ENCODE measurements around the gene KCTD11. TPM values are rescaled to one million over a fixed set of nuclear protein-coding genes. Genes with fewer than 3 reads are reported as not detected.

The KCTD11 gene
- total and polyA plus RNA-seq, 2 donors (not counting 1 experiment from before 2014, with no cell fraction given): 4.3 to 13.4 TPM

GRCh38 chr17:7348478-7349242, 3.3 kb upstream of the KCTD11 start:
- no peak overlapping the region for H3K9ac ChIP-seq (ENCODE audit: low read length)
- peaks cover 30% of the 10 kb centered on the region for H3K79me2 ChIP-seq (ENCODE audit: control insufficient read depth, insufficient read depth, low read length)
- 95% methylated on average over 16 of the region's 19 CpGs for WGBS (ENCODE audit: insufficient coverage)
- H3K4me3 ChIP-seq (ENCODE audit: control extremely low read depth in 1 of 5, extremely low read depth in 1 of 5, insufficient read depth in 1 of 5, low read depth in 2 of 5, low read length in 4 of 5): no peak overlapping the region
- H3K27me3 ChIP-seq (replicated peaks in 1 of 4; ENCODE audit: control extremely low read depth in 1 of 4, control insufficient read depth in 3 of 4, insufficient read depth in 4 of 4, low read length in 3 of 4): no peaks in the 10 kb centered on the region
- Mint-ChIP-seq H3K9me3 (ENCODE audit: insufficient read depth) (no peaks in the 10 kb centered on the region), H3K27ac (peak overlapping the region; percentile 54), H3K4me3 (no peak overlapping the region), H3K4me1 (peaks cover 26% of the 10 kb centered on the region), H3K27me3 (no peaks in the 10 kb centered on the region)
- H3K36me3 ChIP-seq (replicated peaks in 1 of 2; ENCODE audit: control extremely low read depth in 1 of 2, control insufficient read depth in 1 of 2, extremely low read depth in 1 of 2, insufficient read depth in 2 of 2, low read length in 1 of 2): peaks cover 8 to 53% of the 10 kb centered on the region in 2 experiments
- no peak for TF ChIP-seq CTCF (IDR thresholded peaks at IDR 0.05)
- no peak for TF ChIP-seq EZH2 (IDR thresholded peaks at IDR 0.05; ENCODE audit: borderline replicate concordance, insufficient read depth, low read depth, low read length, poor library complexity, severe bottlenecking)
- intact Hi-C loops (cut with micrococcal nuclease): no loop called here
- H4K20me1 ChIP-seq (ENCODE audit: control insufficient read depth, insufficient read depth, low read length, poor library complexity, severe bottlenecking): peaks cover 40% of the 10 kb centered on the region
- H3K4me2 ChIP-seq (replicated peaks; ENCODE audit: low read depth, low read length, poor library complexity, severe bottlenecking): no peak overlapping the region
- ATAC-seq (ENCODE audit: low read depth) (no peak), DNase-seq (peak; percentile 10)
- H3K9me3 ChIP-seq (ENCODE audit: control extremely low read depth in 1 of 3, control insufficient read depth in 2 of 3, insufficient read depth in 1 of 3, low read length in 2 of 3): no peaks in the 10 kb centered on the region
- no peak overlapping the region for H2AFZ ChIP-seq (ENCODE audit: insufficient read depth, low read depth, low read length, poor library complexity, severe bottlenecking)
- CTCF ChIA-PET: interaction anchor here (0.8 to 2.1 kb wide), 7 partner anchors 12 to 303 kb away, joined by 3 to 10 read pairs (median 4); partner anchors contain the start of gene ACAP1
- POLR2A ChIA-PET: interaction anchor here (0.5 to 3.0 kb wide), 5 partner anchors 12 to 177 kb away, joined by 4 to 17 read pairs (median 5); partner anchors contain the start of genes ACAP1, NEURL4 and TMEM256
- H3K27ac ChIP-seq (ENCODE audit: low read length in 2 of 2): peak overlapping the region in 1 of 2 donors; percentile 15
- H3K4me1 ChIP-seq (ENCODE audit: control insufficient read depth in 2 of 2, insufficient read depth in 2 of 2, low read length in 2 of 2): peaks cover 14 to 27% of the 10 kb centered on the region in 2 donors

- Histone ChIP-seq H3K4me3 (ENCODE audit: control extremely low read depth in 1 of 5, extremely low read depth in 1 of 5, insufficient read depth in 1 of 5, low read depth in 2 of 5, low read length in 4 of 5) (peak overlapping the region; percentile 35 to 92 (median 84)), H2AFZ (ENCODE audit: insufficient read depth, low read depth, low read length, poor library complexity, severe bottlenecking) (peak overlapping the region; percentile 88), H4K20me1 (ENCODE audit: control insufficient read depth, insufficient read depth, low read length, poor library complexity, severe bottlenecking) (peaks cover 17% of the 10 kb centered on the region), H3K9me3 (ENCODE audit: control extremely low read depth in 1 of 3, control insufficient read depth in 2 of 3, insufficient read depth in 1 of 3, low read length in 2 of 3) (no peaks in the 10 kb centered on the region), H3K9ac (ENCODE audit: low read length) (peak overlapping the region; percentile 86), H3K36me3 (replicated peaks in 1 of 2; ENCODE audit: control extremely low read depth in 1 of 2, control insufficient read depth in 1 of 2, extremely low read depth in 1 of 2, insufficient read depth in 2 of 2, low read length in 1 of 2) (peaks cover 2 to 16% of the 10 kb centered on the region in 2 experiments), H3K4me2 (replicated peaks; ENCODE audit: low read depth, low read length, poor library complexity, severe bottlenecking) (peak overlapping the region; percentile 97), H3K27ac (ENCODE audit: low read length in 2 of 2) (peak overlapping the region; percentile 63 to 90), H3K79me2 (ENCODE audit: control insufficient read depth, insufficient read depth, low read length) (peaks cover 14% of the 10 kb centered on the region), H3K27me3 (replicated peaks in 1 of 4; ENCODE audit: control extremely low read depth in 1 of 4, control insufficient read depth in 3 of 4, insufficient read depth in 4 of 4, low read length in 3 of 4) (no peaks in the 10 kb centered on the region), H3K4me1 (ENCODE audit: control insufficient read depth in 2 of 2, insufficient read depth in 2 of 2, low read length in 2 of 2) (peaks cover 14 to 41% of the 10 kb centered on the region in 2 donors)
- peak overlapping the region; percentile 94 for H3K4me3 Mint-ChIP-seq
- DNase-seq (no peak), ATAC-seq (ENCODE audit: low read depth) (no peak)
- H3K27ac Mint-ChIP-seq: peak overlapping the region; percentile 91
- ChIA-PET CTCF (interaction anchor here (0.8 to 4.1 kb wide), 4 partner anchors 16 to 237 kb away, joined by 3 to 31 read pairs (median 13); partner anchors contain the start of genes ACAP1, NEURL4, SENP3 and SOX15), POLR2A (interaction anchor here (0.6 to 2.1 kb wide), 3 partner anchors 9 to 16 kb away, joined by 3 to 7 read pairs (median 6); partner anchors contain the start of gene ACAP1)
- H3K4me1 Mint-ChIP-seq: peaks cover 38% of the 10 kb centered on the region
- no peaks in the 10 kb centered on the region for H3K9me3 Mint-ChIP-seq (ENCODE audit: insufficient read depth)
- WGBS (ENCODE audit: insufficient coverage): 28% methylated on average over 10 of the region's 10 CpGs
- no peak for TF ChIP-seq CTCF (IDR thresholded peaks at IDR 0.05)
- TF ChIP-seq EZH2 (IDR thresholded peaks at IDR 0.05; ENCODE audit: borderline replicate concordance, insufficient read depth, low read depth, low read length, poor library complexity, severe bottlenecking): no peak
- intact Hi-C loops (cut with micrococcal nuclease): loop anchor here (1.0 to 2.0 kb wide), 3 partner anchors 23 to 52 kb away; partner anchors contain the start of genes GPS2, NEURL4 and TMEM256
- H3K27me3 Mint-ChIP-seq: no peaks in the 10 kb centered on the region
These were observed 534 bp downstream of the KCTD11 start for GRCh38 chr17:7352503-7352889.
